Transverse colon (tissue), 4 donors: ENCODE measurements around the gene KAT7. TPM values are rescaled to one million over a fixed set of nuclear protein-coding genes. Genes with fewer than 3 reads are reported as not detected.

Source experiments
- DNase-seq: peaks from one replicate; pipeline ENCODE4 v3.0.0-alpha.2; 2019
- H3K27ac ChIP-seq, 4 donors: fragments of 200-600 bp; sonication (generic); 2 replicates each; pipeline ENCODE4 v1.5.1; 2016 to 2018; ENCODE audit warnings: inconsistent platforms in 4 of 4
- H3K27me3 ChIP-seq: fragments of 200-600 bp; sonication (generic); 2 replicates; pipeline ENCODE4 v1.5.1; 2017; ENCODE audit warnings: inconsistent platforms
- H3K36me3 ChIP-seq, 4 donors: fragments of 200-600 bp; sonication (generic); 2 replicates each; pipeline ENCODE4 v1.5.1; 2017 to 2019; ENCODE audit warnings: inconsistent platforms in 4 of 4
- H3K4me1 ChIP-seq, 4 donors: fragments of 200-600 bp; sonication (generic); 2 replicates each; pipeline ENCODE4 v1.5.1; 2017 to 2020; ENCODE audit warnings: inconsistent platforms in 4 of 4
- H3K4me3 ChIP-seq, 4 donors: fragments of 200-600 bp; sonication (generic); 1 replicate in 1 of 4; 2 replicates in 3 of 4; pipeline versions ENCODE4 v1.5.1 to v1.6.1; 2017 to 2019; ENCODE audit warnings: inconsistent platforms in 4 of 4
- H3K9me3 ChIP-seq, 2 donors: fragments of 200-600 bp; sonication (generic); 2 replicates each; pipeline ENCODE4 v1.5.1; 2017 to 2019; ENCODE audit warnings: inconsistent platforms in 2 of 2
- EP300 ChIP-seq: sonication (generic); formaldehyde crosslinking; IDR thresholded peaks from one replicate; pipeline ENCODE4 v1.6.1; 2017; ENCODE audit warnings: antibody characterized with exemption, low read depth
- POLR2A ChIP-seq: fragments of 450-650 bp; IDR thresholded peaks from one replicate; pipeline ENCODE4 v1.6.1; 2016; ENCODE audit warnings: antibody characterized with exemption, mild to moderate bottlenecking, moderate library complexity
- POLR2AphosphoS5 ChIP-seq, 3 donors: sonication (generic); formaldehyde crosslinking; IDR thresholded peaks; one replicate each; pipeline ENCODE4 v1.6.1; 2016; ENCODE audit warnings: antibody characterized with exemption in 3 of 3
- WGBS, 2 donors: methylation state at CpG; one replicate each; pipeline ENCODE4 v1.1.5; 2018; ENCODE audit warnings: low coverage in 1 of 2; 5-methylcytosine and 5-hydroxymethylcytosine counted together
- in situ Hi-C, 4 donors: fragments of 200-750 bp; cut with MboI; loops; one replicate each; pipeline versions ENCODE4 v1.15.0 to v1.15.1; 2017; ENCODE audit warnings: low sequenced_read_pairs in 3 of 4, low pct_ligation_motif_present in 1 of 4, low pct_unique_long_range_greater_than_20kb in 1 of 4
- intact Hi-C: fragments of 100-400 bp; cut with DNase I; formaldehyde crosslinking; loops from one replicate; pipeline ENCODE4 v1.15.1; 2023; ENCODE audit warnings: low total_unique reads
- total RNA-seq, 4 donors: library from RNA; depleted of rRNA; stranded (reverse); fragments of >200 nt; gene quantifications; one replicate each; pipeline ENCODE4 v1.1.0, GENCODE V29; 2016
- TF ChIP-seq, protein P1 (sequence below), 5 experiments: fragments of 200-600 bp in 3 of 5; fragments of 450-650 bp in 2 of 5; sonication (generic) in 3 of 5; IDR thresholded peaks; 1 replicate in 2 of 5; 2 replicates in 3 of 5; pipeline ENCODE4 v1.5.1; 2016 to 2017; ENCODE audit warnings: antibody characterized with exemption in 5 of 5, inconsistent platforms in 3 of 5, mild to moderate bottlenecking in 2 of 5, moderate library complexity in 1 of 5

KAT7 gene
- total RNA-seq, 4 donors from 2014 or later: 21.3 to 54.2 (median 32.8) TPM

- no peaks in the 10 kb centered on the region for H3K36me3 ChIP-seq
- intact Hi-C loops: loop anchor here (2.0 kb wide), 1 partner anchor 72 kb away; the partner anchor contains the start of gene SLC35B1
- no peak for DNase-seq
- peaks cover 0 to 47% (median 7%) of the 10 kb centered on the region in 4 donors for H3K4me1 ChIP-seq
- WGBS, 2 donors: 83% methylated on average over 2 of the region's 2 CpGs; no CpG with 5 or more reads in 1 of the 2 donors
- in situ Hi-C loops: loop anchor here in 1 of 4 donors (5.0 to 10.0 kb wide), 2 partner anchors 64 to 207 kb away; no protein-coding TSS in a partner anchor
- no peak for TF ChIP-seq POLR2AphosphoS5 (IDR thresholded peaks at IDR 0.05)
- TF ChIP-seq, protein P1, sequence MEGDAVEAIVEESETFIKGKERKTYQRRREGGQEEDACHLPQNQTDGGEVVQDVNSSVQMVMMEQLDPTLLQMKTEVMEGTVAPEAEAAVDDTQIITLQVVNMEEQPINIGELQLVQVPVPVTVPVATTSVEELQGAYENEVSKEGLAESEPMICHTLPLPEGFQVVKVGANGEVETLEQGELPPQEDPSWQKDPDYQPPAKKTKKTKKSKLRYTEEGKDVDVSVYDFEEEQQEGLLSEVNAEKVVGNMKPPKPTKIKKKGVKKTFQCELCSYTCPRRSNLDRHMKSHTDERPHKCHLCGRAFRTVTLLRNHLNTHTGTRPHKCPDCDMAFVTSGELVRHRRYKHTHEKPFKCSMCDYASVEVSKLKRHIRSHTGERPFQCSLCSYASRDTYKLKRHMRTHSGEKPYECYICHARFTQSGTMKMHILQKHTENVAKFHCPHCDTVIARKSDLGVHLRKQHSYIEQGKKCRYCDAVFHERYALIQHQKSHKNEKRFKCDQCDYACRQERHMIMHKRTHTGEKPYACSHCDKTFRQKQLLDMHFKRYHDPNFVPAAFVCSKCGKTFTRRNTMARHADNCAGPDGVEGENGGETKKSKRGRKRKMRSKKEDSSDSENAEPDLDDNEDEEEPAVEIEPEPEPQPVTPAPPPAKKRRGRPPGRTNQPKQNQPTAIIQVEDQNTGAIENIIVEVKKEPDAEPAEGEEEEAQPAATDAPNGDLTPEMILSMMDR (IDR thresholded peaks at IDR 0.05): no peak
- TF ChIP-seq EP300: no peak
- no peak for TF ChIP-seq POLR2A
- H3K9me3 ChIP-seq: no peaks in the 10 kb centered on the region
- H3K27me3 ChIP-seq: no peaks in the 10 kb centered on the region
- H3K27ac ChIP-seq: peak overlapping the region in 3 of 4 donors; percentile 17 to 30 (median 27)
- no peak overlapping the region for H3K4me3 ChIP-seq
Observed at GRCh38 chr17:49779156-49779738, 9.2 kb upstream of the KAT7 start.

- Histone ChIP-seq H3K9me3 (no peaks in the 10 kb centered on the region), H3K4me3 (no peak overlapping the region), H3K27me3 (no peaks in the 10 kb centered on the region), H3K36me3 (no peaks in the 10 kb centered on the region), H3K27ac (peak overlapping the region in 3 of 4 donors; percentile 17 to 30 (median 27)), H3K4me1 (peaks cover 0 to 47% (median 7%) of the 10 kb centered on the region in 4 donors)
- in situ Hi-C loops (loop anchor here in 3 of 4 donors (5.0 to 10.0 kb wide), 4 partner anchors 65 to 215 kb away; partner anchors contain the start of gene SLC35B1 (in 1 of the 3)), intact Hi-C loops (loop anchor here (2.0 kb wide), 2 partner anchors 73 to 207 kb away; partner anchors contain the start of gene SLC35B1)
- peak; percentile 28 for DNase-seq
- TF ChIP-seq POLR2A: no peak
- TF ChIP-seq, protein P1 (IDR thresholded peaks at IDR 0.05): peak; percentile 40 to 62 (median 47)
- WGBS, 2 donors: 0 to 11% methylated on average over 1 to 2 of the region's 2 CpGs
Observed at GRCh38 chr17:49779739-49780231, 8.7 kb upstream of the KAT7 start.

GRCh38 chr17:49783071-49783715 lies 5.3 kb upstream of the KAT7 start:
- WGBS, 2 donors: 49 to 60% methylated on average over 2 to 3 of the region's 3 CpGs
- no peaks in the 10 kb centered on the region for H3K36me3 ChIP-seq
- peaks cover 0 to 31% (median 7%) of the 10 kb centered on the region in 4 donors for H3K4me1 ChIP-seq
- no peaks in the 10 kb centered on the region for H3K27me3 ChIP-seq
- TF ChIP-seq POLR2AphosphoS5 (IDR thresholded peaks at IDR 0.05) (no peak), EP300 (no peak), POLR2A (no peak)
- TF ChIP-seq, protein P1 (IDR thresholded peaks at IDR 0.05): no peak
- in situ Hi-C loops: loop anchor here in 2 of 4 donors (10.0 kb wide), 2 partner anchors 78 to 218 kb away; partner anchors contain the start of gene SLC35B1 (in 1 of the 2)
- peak overlapping the region in 3 of 4 donors; percentile 50 to 71 (median 70) for H3K27ac ChIP-seq
- H3K9me3 ChIP-seq: no peaks in the 10 kb centered on the region
- intact Hi-C loops: no loop called here
- no peak overlapping the region for H3K4me3 ChIP-seq
- DNase-seq: no peak

GRCh38 chr17:49783791-49784190 lies 4.7 kb upstream of the KAT7 start:
- Histone ChIP-seq H3K4me3 (no peak overlapping the region), H3K36me3 (no peaks in the 10 kb centered on the region), H3K27me3 (no peaks in the 10 kb centered on the region), H3K4me1 (peaks cover 0 to 31% (median 7%) of the 10 kb centered on the region in 4 donors), H3K27ac (peak overlapping the region in 3 of 4 donors; percentile 50 to 71 (median 70)), H3K9me3 (no peaks in the 10 kb centered on the region)
- no peak for DNase-seq
- no peak for TF ChIP-seq POLR2AphosphoS5 (IDR thresholded peaks at IDR 0.05)
- TF ChIP-seq, protein P1 (IDR thresholded peaks at IDR 0.05): no peak
- TF ChIP-seq POLR2A: no peak
- TF ChIP-seq EP300: no peak
- intact Hi-C loops: no loop called here
- in situ Hi-C loops: loop anchor here in 2 of 4 donors (10.0 kb wide), 2 partner anchors 79 to 219 kb away; partner anchors contain the start of gene SLC35B1 (in 1 of the 2)
